KMS-11 (cell line): ENCODE results near the gene WNT5B.

Source experiments
- H2AFZ ChIP-seq: fragments of 200-600 bp; sonication (generic); 2 replicates; pipeline ENCODE4 v1.6.1; 2016; ENCODE audit warnings: antibody characterized with exemption, mixed run types, low read depth
- H3K27ac ChIP-seq: fragments of 200-600 bp; sonication (generic); 2 replicates; pipeline ENCODE4 v1.6.1; 2016; ENCODE audit warnings: mild to moderate bottlenecking, mixed run types
- H3K27me3 ChIP-seq: fragments of 200-600 bp; sonication (generic); 2 replicates; pipeline ENCODE4 v1.6.1; 2017; ENCODE audit warnings: mild to moderate bottlenecking, low read depth, mixed run types, moderate library complexity; ENCODE audit not compliant: insufficient read depth
- H3K36me3 ChIP-seq: fragments of 200-600 bp; sonication (generic); 2 replicates; pipeline ENCODE4 v1.6.1; 2017; ENCODE audit warnings: mild to moderate bottlenecking, mixed run types; ENCODE audit not compliant: insufficient read depth
- H3K4me1 ChIP-seq: fragments of 200-600 bp; sonication (generic); 2 replicates; pipeline ENCODE4 v1.6.1; 2016; ENCODE audit warnings: mild to moderate bottlenecking, low read depth, mixed run types; ENCODE audit not compliant: poor library complexity, severe bottlenecking
- H3K4me2 ChIP-seq: fragments of 200-600 bp; sonication (generic); 2 replicates; pipeline ENCODE4 v1.7.0; 2016; ENCODE audit warnings: mild to moderate bottlenecking, mixed run types
- H3K4me3 ChIP-seq: fragments of 200-600 bp; sonication (generic); IDR thresholded peaks from 2 replicates; pipeline ENCODE4 v1.6.1; 2017; ENCODE audit warnings: low read depth, low read length, mixed read lengths; ENCODE audit not compliant: insufficient read depth
- H3K79me2 ChIP-seq: fragments of 200-600 bp; sonication (generic); 2 replicates; pipeline ENCODE4 v1.6.1; 2016; ENCODE audit warnings: low read depth, mixed run types; ENCODE audit not compliant: insufficient read depth
- H3K9ac ChIP-seq: fragments of 200-600 bp; sonication (generic); 2 replicates; pipeline ENCODE4 v1.6.1; 2016; ENCODE audit warnings: mild to moderate bottlenecking, mixed run types
- H4K20me1 ChIP-seq: fragments of 200-600 bp; sonication (generic); 2 replicates; pipeline ENCODE4 v1.6.1; 2016; ENCODE audit warnings: mild to moderate bottlenecking, mixed run types; ENCODE audit not compliant: insufficient read depth
- TF ChIP-seq, protein P1 (sequence below): fragments of 200-600 bp; sonication (generic); conservative IDR thresholded peaks from 2 replicates; pipeline ENCODE4 v1.6.1; 2017; ENCODE audit warnings: low read depth, mild to moderate bottlenecking, antibody characterized with exemption, low read length, moderate library complexity, mixed read lengths

Gene WNT5B

DNA sequence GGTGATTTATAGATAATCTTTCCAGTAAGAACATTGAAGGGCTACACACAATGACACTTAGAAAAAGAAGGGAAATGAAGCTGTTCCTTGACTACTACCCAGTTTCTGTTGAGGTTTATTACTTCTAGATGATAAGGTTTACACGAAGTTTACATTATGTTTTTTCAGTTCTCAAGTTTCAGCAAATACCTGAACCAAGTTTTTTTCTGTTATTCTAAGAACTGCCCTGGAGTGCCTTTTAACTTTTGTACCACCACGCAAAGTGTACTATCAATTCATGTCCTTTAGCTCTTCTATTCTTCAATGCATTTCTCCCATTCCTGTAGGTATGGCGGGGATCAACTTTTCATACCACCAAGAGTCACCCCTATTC, 40.5 kb upstream of the WNT5B start:
- H3K27ac ChIP-seq: peak overlapping the region; percentile 7; the same call in 1 of the 2 replicates

DNA sequence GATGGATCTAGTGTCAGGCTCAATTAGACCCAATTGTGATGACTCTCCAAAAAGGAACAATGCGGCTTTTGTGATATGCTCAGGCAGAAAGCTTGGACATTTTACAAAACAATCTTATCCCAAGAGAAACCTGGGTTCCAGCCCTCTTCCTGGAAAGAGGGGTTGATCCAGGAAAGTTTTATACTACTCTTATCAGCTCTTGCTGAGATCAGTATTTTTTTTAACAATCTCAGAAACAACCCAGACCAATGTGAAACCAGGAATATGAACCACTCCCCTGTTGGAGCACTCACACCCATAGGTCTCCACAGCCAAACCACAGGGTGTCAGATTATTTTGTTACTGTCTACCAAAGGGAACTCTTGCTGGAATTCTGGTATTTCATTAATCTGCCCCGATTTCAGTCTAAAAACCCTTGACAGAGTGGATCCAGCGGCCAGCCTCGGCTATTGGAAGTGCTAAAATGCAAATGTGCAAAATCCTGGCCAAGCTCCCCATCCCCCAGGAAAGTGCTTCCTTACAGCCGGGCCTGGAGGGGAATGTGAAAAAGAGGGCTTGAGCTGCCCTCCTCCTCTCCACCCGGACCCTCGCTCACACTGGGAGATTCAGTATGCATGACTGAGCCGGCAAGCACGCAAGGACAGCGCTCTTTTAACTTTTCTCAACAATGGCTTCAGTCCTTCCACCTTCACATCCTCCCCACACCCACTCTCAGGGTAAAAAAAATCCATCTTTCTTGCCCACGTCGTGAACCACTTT, 38.6 kb upstream of the WNT5B start:
- peaks cover 78% of the 10 kb centered on the region for H3K4me1 ChIP-seq
- H2AFZ ChIP-seq: no peak overlapping the region
- H3K4me2 ChIP-seq: peak overlapping the region; percentile 99
- H4K20me1 ChIP-seq: peaks cover 22% of the 10 kb centered on the region
- H3K79me2 ChIP-seq: peaks cover 85% of the 10 kb centered on the region
- H3K36me3 ChIP-seq: no peaks in the 10 kb centered on the region
- H3K27me3 ChIP-seq: no peaks in the 10 kb centered on the region
- no peak overlapping the region for H3K4me3 ChIP-seq
- H3K9ac ChIP-seq: peak overlapping the region; percentile 77; the same call in 1 of the 2 replicates
- TF ChIP-seq, protein P1, sequence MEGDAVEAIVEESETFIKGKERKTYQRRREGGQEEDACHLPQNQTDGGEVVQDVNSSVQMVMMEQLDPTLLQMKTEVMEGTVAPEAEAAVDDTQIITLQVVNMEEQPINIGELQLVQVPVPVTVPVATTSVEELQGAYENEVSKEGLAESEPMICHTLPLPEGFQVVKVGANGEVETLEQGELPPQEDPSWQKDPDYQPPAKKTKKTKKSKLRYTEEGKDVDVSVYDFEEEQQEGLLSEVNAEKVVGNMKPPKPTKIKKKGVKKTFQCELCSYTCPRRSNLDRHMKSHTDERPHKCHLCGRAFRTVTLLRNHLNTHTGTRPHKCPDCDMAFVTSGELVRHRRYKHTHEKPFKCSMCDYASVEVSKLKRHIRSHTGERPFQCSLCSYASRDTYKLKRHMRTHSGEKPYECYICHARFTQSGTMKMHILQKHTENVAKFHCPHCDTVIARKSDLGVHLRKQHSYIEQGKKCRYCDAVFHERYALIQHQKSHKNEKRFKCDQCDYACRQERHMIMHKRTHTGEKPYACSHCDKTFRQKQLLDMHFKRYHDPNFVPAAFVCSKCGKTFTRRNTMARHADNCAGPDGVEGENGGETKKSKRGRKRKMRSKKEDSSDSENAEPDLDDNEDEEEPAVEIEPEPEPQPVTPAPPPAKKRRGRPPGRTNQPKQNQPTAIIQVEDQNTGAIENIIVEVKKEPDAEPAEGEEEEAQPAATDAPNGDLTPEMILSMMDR: no peak
- H3K27ac ChIP-seq: peak overlapping the region; percentile 40; the same call in 1 of the 2 replicates

More for the DNA sequence above, 40.5 kb upstream of the WNT5B start:
- no peak overlapping the region for H2AFZ ChIP-seq
- no peaks in the 10 kb centered on the region for H3K36me3 ChIP-seq
- peak overlapping the region; percentile 7; the same call in 1 of the 2 replicates for H3K4me2 ChIP-seq
- no peak overlapping the region for H3K9ac ChIP-seq
- TF ChIP-seq, protein P1: no peak
- H3K79me2 ChIP-seq: peaks cover 97% of the 10 kb centered on the region
- H3K4me3 ChIP-seq: no peak overlapping the region
- no peaks in the 10 kb centered on the region for H3K27me3 ChIP-seq
- H4K20me1 ChIP-seq: peaks cover 38% of the 10 kb centered on the region
- peaks cover 90% of the 10 kb centered on the region for H3K4me1 ChIP-seq

DNA sequence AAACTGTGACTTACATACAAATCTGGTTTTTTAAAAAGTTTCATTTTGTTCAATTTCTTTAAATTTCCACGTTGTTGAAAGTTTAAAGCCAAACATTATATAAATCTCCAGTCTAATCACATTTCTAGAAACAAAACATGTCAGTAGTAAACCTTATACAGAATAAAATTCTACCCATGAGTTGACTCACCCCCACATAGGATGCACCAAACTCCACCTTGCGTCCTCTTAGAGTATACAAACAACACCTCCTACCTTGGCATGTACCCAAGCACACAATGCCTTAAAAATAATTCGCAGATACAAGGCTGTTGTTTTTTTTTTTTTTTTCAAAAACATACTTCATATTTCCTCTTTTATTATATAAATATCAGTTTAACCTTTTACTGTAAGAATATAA, 38.0 kb upstream of the WNT5B start:
- Histone ChIP-seq H3K36me3 (no peaks in the 10 kb centered on the region), H3K79me2 (peaks cover 85% of the 10 kb centered on the region), H3K4me2 (peak overlapping the region; percentile 99), H3K9ac (peak overlapping the region; percentile 77; the same call in 1 of the 2 replicates), H4K20me1 (peaks cover 17% of the 10 kb centered on the region), H3K4me3 (no peak overlapping the region), H3K4me1 (peaks cover 78% of the 10 kb centered on the region), H3K27ac (peak overlapping the region; percentile 40; the same call in 1 of the 2 replicates), H3K27me3 (no peaks in the 10 kb centered on the region), H2AFZ (no peak overlapping the region)
- TF ChIP-seq, protein P1: peak; percentile 34

DNA sequence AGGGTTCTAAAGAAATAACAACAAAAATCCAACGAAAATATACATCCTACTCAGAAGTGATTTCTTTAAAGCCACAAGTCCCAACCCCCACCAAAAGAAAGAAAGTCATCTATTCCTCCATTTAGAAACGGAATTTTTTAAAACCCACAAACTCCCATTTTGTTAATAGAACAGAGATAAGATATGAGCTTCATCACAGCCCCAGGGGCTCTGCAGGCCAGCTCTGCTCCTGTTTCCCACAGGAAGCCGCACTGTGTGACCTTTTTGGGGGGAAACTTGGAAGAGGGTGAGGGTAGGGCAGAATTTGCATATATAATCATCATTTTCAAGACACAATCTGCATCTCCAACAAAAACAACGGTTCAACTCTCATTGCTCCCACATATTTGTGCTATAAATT, 37.5 kb upstream of the WNT5B start:
- H3K4me1 ChIP-seq: peaks cover 78% of the 10 kb centered on the region
- peaks cover 85% of the 10 kb centered on the region for H3K79me2 ChIP-seq
- peak overlapping the region; percentile 77; the same call in 1 of the 2 replicates for H3K9ac ChIP-seq
- TF ChIP-seq, protein P1: no peak
- H3K4me3 ChIP-seq: no peak overlapping the region
- peak overlapping the region; percentile 40 for H3K27ac ChIP-seq
- no peak overlapping the region for H2AFZ ChIP-seq
- no peaks in the 10 kb centered on the region for H3K27me3 ChIP-seq
- peaks cover 17% of the 10 kb centered on the region for H4K20me1 ChIP-seq
- peak overlapping the region; percentile 99 for H3K4me2 ChIP-seq
- no peaks in the 10 kb centered on the region for H3K36me3 ChIP-seq
